Astrocyte of the spinal cord (primary cell): Measurements from ENCODE around the gene SMCO2.
"Not testable (repeated sequence)": the region's sequence is repeated elsewhere in the genome, so short reads cannot be mapped to it uniquely, and the experiment has no call there.

Experiments used
- DNase-seq: peaks from one replicate; pipeline ENCODE4 v3.0.0; 2011; ENCODE audit warnings: low read depth, low spot score
- H3K4me3 ChIP-seq: 2 replicates; pipeline ENCODE4 v1.5.1; 2011; ENCODE audit warnings: low read depth, mild to moderate bottlenecking, low read length, moderate library complexity
- in situ Hi-C: cut with HindIII; loops from 2 replicates; pipeline ENCODE4 v1.10.0; 2017; ENCODE audit warnings: low sequenced_read_pairs
- TF ChIP-seq, protein P1 (sequence below): IDR thresholded peaks from 2 replicates; pipeline ENCODE4 v1.5.1; 2012; ENCODE audit warnings: low read depth, mild to moderate bottlenecking, low read length, inconsistent platforms

SMCO2 gene

DNA sequence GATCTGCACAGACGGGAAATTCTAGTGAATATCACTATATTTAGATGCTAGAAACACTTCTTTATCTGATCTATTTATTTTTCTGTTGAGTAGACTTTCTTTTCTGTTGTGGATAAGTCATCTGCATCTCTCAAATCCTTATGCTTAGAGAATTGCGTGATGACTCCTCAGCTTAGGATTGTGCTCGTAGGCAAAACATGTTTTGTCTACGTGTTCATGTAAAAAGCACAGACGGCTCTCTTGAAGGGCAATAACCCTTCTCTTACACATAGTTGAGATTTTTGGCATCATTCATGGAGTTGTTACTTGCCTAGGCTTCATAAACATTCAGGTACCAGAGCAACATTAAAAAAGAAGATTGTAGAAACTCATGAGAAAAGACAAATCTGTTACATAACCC lies 96.1 kb downstream of the SMCO2 start:
- H3K4me3 ChIP-seq, result no peak overlapping the region
- TF ChIP-seq, protein P1, sequence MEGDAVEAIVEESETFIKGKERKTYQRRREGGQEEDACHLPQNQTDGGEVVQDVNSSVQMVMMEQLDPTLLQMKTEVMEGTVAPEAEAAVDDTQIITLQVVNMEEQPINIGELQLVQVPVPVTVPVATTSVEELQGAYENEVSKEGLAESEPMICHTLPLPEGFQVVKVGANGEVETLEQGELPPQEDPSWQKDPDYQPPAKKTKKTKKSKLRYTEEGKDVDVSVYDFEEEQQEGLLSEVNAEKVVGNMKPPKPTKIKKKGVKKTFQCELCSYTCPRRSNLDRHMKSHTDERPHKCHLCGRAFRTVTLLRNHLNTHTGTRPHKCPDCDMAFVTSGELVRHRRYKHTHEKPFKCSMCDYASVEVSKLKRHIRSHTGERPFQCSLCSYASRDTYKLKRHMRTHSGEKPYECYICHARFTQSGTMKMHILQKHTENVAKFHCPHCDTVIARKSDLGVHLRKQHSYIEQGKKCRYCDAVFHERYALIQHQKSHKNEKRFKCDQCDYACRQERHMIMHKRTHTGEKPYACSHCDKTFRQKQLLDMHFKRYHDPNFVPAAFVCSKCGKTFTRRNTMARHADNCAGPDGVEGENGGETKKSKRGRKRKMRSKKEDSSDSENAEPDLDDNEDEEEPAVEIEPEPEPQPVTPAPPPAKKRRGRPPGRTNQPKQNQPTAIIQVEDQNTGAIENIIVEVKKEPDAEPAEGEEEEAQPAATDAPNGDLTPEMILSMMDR, result no peak
- in situ Hi-C loops, result no loop called here
- DNase-seq, result peak; percentile 94

DNA sequence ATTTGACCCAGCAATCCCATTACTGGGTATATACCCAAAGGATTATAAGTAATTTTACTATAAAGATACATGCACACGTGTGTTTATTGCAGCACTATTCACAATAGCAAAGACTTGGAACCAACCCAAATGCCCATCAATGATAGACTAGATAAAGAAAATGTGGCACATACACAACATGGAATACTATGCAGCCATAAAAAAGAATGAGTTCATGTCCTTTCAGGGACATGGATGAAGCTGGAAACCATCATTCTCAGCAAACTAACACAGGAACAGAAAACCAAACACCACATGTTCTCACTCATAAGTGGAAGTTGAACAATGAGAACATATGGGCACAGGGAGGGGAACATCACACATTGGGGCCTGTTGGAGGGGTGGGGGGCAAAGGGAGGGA lies 98.3 kb downstream of the SMCO2 start:
- H3K4me3 ChIP-seq, DNase-seq, in situ Hi-C loops: not testable (repeated sequence)

DNA sequence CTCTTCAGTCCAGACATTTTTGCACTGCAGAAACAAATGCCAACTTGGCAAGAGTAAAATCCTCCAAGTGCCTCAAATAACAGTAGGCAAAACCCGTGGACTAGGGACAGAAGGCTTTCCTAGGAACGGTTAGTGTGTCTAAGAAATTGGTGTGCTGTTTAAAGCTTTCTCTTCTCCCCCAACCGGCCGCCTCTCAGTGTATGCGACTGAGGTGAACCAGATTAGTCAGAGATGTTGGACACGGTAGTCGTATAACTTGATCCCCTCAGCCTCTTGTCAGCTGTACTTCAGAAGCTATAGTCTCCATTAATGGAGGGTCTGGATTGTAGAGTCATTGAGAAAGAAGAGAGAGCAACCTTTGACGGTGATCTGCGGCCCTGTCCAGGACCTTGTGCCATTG lies 99.1 kb downstream of the SMCO2 start:
- DNase-seq, result no peak
- H3K4me3 ChIP-seq, result no peak overlapping the region
- TF ChIP-seq, protein P1, result no peak
- in situ Hi-C loops, result no loop called here

DNA sequence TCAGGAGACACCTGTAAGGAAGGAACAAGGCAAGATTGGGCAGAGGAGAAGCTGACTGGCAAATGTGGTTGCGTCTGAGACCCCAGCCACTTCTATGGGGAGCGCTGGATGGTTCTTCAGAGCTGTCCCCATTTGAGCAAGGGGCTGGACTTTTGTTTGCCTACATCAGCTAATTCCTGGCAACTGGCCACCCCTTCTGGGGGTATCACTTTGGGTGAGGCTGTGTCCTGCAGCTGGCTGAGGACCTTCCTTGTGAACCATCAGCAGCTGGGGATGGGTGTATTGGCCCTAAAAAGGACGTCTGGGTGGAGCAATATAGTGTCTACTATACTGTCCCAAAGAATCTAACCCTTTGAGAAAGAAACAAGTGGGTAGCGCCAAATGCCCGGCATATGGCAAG lies 101.1 kb downstream of the SMCO2 start:
- no peak overlapping the region for H3K4me3 ChIP-seq
- TF ChIP-seq, protein P1, result no peak
- in situ Hi-C loops, result no loop called here
- DNase-seq, result no peak

DNA sequence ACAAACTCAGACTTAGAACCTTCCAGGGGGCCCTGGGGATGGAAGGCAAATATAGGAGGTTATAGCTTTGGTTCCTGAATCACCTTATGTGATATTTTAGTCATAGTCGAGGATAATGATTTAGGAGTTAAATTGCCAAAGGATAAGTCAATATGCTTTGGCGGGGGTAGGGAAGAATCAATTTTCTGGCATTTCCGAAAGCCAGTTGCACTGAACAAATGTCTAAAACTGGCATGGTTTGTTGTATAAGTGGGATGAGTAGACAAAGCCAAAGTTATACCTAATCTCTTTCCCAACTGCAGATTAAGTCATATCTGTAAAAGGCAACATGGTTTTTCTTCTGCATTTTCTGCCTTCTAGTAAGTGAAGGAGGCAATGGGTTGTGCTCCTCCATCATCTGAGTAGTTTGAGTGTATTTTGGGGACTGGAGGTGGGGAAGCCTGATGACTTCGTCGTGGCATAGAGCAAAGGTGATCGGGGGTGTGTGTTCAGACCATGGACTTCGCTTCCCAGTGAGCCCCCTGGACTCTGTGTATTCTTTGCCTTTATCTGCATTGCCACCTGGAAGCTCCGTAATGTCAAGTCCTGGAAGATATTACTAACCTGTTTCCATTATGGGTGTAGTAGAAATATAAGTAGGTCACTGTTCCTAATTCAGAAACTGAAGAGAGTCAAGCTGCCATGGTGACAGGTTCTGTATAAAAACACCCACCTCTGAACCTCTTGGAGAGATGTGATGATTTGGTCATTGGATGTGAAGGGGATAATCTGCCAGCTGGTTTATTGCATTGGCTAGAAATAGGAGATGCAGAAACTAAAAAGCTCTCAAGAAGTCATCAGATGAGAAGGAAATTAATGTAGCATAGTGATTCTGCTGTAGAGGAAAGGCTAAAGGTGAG lies 102.0 kb downstream of the SMCO2 start:
- H3K4me3 ChIP-seq, result no peak overlapping the region
- TF ChIP-seq, protein P1, result no peak
- no peak for DNase-seq
- in situ Hi-C loops, result no loop called here

DNA sequence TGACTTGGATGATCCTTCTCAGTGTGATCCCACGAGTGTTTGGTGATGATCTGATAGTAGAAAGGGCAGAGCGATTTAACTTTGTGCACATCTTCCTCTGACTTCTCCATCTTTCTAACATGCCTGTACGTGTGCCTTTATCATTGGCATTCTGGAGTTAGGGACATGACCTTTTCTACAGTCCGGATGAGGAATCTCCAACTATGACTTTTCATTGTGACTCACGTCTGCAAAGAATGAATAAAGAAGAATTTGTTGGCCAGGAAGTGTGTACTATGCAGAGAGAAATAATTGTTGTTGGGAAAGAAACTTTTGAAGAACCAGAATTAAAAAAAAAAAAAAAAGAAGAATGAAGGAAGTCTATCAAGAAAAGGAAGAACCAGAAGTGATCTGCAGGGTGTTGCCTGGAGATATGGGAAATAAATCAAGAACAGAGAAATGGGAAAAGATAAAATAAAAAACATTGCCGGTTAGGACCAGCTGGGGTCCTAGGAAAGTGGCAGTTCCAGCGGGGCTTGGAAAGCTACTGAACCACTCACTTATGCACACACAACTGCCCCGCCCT lies 102.8 kb downstream of the SMCO2 start:
- peak; percentile 83 for DNase-seq
- H3K4me3 ChIP-seq, result no peak overlapping the region
- TF ChIP-seq, protein P1, result no peak
- in situ Hi-C loops, result no loop called here
